ENCODE data around the gene TMEM31.
"Not testable (repeated sequence)": the region's sequence is repeated elsewhere in the genome, so short reads cannot be mapped to it uniquely, and the experiment has no call there.

The TMEM31 gene

GRCh38 chrX:103727115-103727514 lies 16.4 kb downstream of the TMEM31 start:
- DNase-seq, result no peak

DNA sequence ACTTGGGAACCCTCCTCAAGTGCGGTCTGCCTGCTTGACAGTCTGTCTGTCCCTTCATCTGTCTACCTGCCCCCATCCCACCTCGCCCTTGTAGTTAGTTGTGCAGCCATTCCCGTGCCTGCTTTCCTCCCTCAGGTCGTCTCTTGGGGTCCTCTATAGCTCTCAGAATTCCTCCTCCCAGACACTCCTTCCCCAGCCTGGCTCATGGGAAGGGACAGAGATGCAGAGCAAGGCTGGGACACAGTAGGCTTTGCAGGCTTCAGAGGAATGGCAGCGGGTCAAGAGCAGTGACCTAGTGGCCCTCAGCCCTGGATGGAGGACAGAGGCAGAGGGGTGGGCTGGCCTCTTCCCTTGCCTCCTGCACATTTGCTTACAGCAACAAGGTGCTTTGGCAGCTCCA lies 18.3 kb downstream of the TMEM31 start:
- DNase-seq, result no peak

- DNase-seq, result no peak
Observed at GRCh38 chrX:103730147-103730795, 19.6 kb downstream of the TMEM31 start.

GRCh38 chrX:103730796-103731493 lies 20.2 kb downstream of the TMEM31 start:
- no peak for DNase-seq

GRCh38 chrX:103733017-103733416 lies 22.3 kb downstream of the TMEM31 start:
- DNase-seq, result no peak

DNA sequence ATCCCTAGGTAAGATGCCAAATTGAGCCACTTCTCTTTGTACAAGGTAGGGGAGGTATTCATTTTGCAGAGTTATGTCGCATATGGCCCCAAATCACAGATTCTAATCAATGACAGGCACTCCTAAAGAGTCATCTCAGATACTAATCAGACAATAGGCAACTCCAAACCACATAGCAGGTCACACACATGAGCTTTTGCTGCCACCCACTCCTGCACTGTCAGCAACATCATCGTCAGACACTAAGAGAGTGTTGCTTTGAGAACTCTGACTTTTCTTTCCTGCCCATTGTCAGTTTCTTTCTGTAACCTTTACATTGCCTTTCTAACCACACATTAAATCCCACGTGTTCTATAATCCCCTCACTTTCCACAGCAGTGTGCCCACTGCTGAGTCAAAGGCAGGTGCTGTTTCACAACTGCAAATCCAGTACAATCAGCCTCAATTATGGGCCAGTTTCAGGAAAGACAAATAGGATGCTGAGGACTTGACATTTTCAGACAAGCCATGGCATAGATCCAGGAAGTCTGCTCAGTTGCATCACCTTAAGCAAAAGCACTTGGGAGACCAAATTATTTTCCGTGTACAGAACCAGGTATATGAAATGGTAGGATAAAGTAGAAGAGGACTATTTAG lies 23.5 kb downstream of the TMEM31 start:
- no peak for DNase-seq

DNA sequence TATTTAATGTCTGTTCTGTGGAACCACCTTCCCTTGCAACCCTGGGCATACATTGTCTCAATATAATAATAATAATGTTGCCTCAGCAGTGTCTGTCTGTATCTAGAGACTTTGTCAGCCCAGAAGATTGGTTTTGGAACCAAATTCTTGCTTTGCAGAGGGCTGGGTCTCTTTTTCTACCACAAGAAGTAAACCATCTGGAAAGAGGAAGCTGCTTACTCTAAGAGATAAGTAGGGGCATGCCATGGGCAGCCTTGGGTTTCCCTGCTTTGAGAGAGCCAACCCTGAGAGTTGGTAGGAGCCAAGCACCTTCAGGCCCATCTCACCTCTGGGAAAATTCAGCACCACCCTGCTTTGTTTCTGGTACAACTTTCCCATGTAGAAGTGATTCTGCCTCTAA lies 27.0 kb downstream of the TMEM31 start:
- no peak for DNase-seq

DNA sequence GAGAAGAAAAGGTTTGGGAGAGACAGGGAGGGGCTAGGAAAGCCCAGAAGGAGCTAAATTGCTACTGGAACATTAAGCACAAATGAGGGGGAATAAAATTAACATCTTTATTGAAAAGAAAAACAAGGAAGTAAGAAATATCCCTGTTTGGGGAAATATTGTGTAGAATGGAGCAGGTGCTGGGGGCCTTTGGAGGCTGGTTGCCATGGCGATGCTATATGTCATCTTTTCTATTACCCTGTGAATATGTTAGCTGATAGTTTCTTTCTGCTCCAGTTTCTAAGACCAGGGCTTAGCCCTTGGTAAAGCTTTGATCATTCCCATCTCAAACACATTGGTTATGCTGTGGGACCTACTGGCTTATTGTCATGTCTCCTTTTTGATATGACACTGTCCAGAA lies 28.7 kb downstream of the TMEM31 start:
- DNase-seq, result no peak

DNA sequence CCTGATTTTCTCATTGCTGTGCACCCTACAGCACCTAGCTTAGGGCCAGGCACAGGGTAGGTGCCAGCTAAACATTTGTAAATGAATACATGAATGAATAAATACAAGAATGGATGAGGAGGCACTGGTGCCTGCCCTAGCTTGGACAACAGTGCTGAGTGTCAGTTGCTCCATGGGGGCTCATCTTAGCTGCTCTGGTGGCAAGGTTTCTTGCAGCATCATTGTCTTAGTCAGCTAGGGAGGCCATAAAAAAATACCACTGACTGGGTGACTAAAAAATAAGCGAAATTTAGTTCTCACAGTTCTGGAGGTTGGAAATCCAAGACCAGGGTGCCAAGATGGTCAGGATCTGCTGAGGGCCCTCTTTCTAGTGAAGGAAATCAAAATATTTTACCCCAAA lies 31.2 kb downstream of the TMEM31 start:
- DNase-seq, result no peak

GRCh38 chrX:103742339-103742738 lies 31.6 kb downstream of the TMEM31 start:
- DNase-seq, result no peak

- DNase-seq, result no peak
Observed at GRCh38 chrX:103747163-103747562, 36.5 kb downstream of the TMEM31 start.

DNA sequence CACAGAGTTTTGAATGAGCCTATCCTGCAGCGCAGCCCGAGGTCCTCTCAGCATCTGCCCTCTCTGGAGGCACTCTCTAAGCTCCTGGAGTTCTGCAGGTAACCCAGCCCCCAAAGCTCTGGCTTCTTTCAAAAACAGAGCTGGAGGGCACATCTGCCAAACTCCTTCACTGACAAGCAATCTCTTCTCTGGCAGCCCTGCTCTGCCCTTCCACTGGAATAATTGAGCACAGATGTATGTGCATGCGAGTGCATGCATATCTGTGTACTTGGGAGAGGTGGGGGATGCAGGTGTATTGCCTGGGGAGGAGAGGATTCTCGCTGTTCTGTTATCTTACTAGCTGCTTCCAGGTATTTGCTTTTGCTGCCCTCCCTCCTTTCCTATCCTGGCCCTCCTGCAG lies 43.7 kb downstream of the TMEM31 start:
- DNase-seq, result no peak

DNA sequence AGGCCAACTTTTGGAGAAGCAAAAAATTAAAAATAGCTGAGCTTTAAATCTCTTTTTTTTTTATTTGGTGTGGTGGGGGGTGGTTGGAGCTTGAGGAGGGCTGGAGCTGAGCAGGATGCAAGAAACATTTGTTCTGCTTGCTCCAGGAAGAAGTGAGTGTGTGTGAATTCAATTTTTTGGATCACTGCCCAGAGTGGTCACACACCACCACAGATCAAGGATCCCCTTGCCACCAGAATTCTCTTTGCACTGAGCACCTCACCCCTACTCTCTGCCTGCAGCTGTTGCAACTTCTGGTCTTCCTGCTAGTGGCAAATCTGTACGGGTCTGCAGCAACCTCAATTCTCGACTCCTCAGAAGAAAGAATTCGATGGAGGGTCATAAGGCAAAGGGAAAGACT lies 46.0 kb downstream of the TMEM31 start:
- DNase-seq, result no peak

- no peak for DNase-seq
Observed at GRCh38 chrX:103758555-103758954, 47.8 kb downstream of the TMEM31 start.

DNA sequence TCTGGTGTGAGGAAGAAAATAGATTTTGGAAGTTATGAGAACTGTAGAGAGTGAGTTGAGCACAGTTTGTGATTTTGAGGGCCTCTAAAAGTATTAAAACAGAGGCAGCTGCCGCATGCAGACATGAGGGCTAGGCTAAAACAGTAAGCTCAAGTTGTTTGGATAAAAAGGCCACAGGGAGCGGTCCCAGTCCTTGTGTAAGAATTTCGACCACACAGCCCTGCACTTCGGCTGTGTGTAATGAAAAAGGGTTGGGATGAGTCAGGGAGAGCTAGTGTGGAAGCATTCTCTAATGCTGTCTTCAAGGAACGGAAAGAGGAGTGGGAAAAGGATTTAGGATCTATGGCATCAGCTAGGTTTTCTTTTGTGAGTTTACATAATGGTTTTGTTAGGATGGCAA lies 52.8 kb downstream of the TMEM31 start:
- not testable (repeated sequence) for DNase-seq

Measured in stimulated activated CD4-positive, alpha-beta T cell treated with anti-CD3 and anti-CD28 coated beads, Interleukin-2, amount 100 ng/mL, for 48 hours (primary cell).